GM18951 (cell line): ENCODE measurements around the gene CLCF1.

Experiments
- POLR2A ChIP-seq: IDR thresholded peaks from 4 replicates; pipeline ENCODE4 v1.6.1; 2011; ENCODE audit warnings: mild to moderate bottlenecking; ENCODE audit not compliant: insufficient read length, insufficient read depth; ENCODE audit errors: extremely low read depth
- in situ Hi-C: fragments of 300-500 bp; cut with MboI; formaldehyde crosslinking; loops from one replicate; pipeline ENCODE4 v1.12.0; 2022; ENCODE audit warnings: low sequenced_read_pairs, mixed read lengths, inconsistent platforms; ENCODE audit not compliant: unreplicated experiment

Gene CLCF1

GRCh38 chr11:67357831-67358670 is 15.3 kb downstream of the CLCF1 start:
- TF ChIP-seq POLR2A, result no peak
- in situ Hi-C loops, result no loop called here

GRCh38 chr11:67356864-67357561 is 16.4 kb downstream of the CLCF1 start:
- peak; percentile 15 for TF ChIP-seq POLR2A
- in situ Hi-C loops, result no loop called here

DNA sequence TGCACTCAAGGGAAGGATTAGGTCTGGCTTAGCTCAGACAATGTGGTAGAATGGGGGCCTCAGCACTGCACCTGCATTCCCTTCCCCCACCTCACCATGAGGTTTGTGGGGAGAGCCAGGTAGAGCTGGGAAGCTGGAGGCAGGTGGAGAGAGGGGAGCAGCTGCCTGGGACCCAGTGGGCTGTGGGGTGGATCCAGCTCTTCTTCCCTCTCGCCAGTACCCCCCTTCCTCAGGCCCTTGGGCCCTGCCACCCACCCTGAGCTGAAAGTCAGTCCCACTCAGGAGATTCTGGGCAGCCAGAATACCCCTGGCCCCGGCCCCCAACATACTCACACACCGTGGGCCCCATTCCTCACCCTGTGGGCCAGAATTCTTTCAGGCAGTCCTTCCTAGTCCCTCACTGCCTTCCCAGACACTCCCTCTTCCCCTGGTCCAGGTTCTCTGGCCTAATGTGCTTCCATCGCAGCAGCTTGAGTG is 17.0 kb downstream of the CLCF1 start:
- in situ Hi-C loops, result no loop called here
- TF ChIP-seq POLR2A, result no peak

DNA sequence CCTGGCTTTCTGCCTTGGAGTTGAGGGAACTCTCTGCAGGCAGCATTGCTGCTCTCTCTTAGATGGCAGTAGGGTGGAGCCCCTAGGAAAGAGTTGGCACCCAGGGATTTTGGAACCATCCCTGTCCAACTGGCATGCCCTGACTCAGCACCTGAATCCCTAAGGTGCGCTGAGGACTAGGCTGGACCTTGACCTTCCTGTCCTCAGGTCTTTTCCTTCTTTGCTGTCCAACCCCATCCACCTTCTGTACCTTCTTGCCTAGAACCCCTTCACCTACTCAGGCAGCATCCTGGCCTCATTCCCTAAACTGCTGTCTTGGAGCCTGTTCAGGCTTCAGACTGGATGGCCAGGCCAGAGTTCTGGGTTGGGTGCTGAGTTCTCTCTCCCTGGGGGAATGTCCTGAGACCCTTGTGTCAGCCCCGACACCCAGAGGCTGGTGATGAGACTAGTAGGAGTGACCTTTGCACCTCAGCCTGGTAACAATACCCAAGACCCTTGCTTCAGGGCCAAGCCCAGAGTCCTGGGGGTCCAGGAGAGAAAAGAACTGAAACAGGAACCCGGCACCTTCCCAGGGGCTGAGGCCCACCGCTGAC is 17.5 kb downstream of the CLCF1 start:
- in situ Hi-C loops, result no loop called here

DNA sequence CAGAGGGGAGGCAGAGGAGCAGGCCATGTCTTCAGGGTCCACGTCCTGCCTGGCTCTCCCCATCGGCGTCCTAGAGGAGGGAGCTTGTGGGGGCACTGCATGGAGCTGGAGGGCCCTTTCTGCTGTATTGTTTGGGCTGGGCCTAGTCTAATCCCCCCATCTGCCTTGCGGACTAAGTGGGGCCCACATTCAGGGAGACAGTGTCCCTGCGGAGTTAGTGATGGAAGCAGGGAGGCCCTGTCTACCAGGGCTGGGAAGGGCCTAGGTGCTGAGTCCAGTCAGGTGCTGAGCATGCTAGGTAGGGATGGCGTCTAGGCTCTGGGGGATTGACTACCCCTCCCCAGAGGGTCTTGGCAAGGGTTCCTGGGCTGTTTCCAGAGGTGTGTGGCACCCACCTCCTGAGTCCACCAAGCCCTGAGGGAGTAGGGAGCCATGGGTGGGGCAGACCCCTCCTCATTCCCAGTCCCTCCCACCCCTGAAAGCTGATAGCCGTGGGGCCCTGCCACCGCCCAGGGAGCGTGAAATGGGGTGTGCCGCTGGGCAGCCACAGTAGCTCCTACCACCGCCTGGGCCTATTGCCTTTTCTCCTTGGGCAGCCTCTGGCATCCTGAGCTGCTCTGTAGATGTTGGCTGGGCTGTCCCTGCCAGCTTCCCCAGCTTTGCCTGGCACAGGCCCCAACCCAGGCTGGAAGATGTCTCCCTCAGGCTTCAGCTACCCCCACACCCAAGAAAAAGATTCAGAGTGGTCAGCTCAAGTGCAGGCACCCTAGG is 18.2 kb downstream of the CLCF1 start:
- TF ChIP-seq POLR2A, result no peak
- in situ Hi-C loops, result no loop called here

More for the DNA sequence above, 17.5 kb downstream of the CLCF1 start:
- TF ChIP-seq POLR2A, result peak; percentile 4

DNA sequence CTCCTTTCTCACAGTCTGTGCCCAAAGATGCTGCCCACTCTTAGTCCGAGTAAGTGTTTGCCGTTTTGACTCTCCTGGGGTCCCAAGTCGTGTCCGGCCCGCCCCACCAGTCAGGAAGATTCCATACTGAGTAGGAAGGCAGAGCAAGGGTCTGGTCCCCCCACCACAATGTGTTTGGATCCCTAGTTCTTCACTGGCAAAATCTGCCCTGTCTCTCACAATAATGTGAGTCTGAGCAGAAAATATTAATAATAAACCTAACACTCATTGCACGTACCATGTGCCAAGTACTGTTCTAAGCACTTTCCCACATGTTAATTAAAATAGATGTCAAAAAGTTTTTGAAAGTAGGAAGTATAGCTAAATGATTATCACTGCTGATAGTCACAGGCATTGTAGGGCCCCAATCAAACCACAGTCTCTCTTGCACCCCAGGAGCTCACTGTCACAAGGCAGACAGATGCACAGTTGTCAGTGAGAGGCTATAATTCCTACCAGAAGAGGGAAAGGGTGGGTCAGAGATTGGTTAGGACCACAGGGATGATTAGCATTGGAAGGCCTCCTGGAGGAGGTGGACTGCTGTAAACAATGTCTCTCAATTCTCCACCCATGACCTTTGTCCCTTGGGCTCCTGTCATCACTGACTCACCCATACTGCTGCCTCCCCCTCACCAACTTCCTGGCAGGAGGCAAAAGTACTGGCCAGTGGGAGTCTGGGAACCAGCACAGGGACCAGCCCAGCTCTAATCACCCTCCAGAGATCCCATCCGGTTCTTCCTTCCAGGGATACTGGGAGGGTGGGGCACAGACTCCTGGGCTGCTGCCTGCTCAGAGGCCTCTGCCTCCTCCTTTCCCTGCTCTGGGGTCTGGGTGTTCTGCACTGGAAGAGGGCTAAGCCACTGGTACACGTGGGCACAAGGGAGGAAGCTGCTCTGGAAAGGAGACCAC is 19.0 kb downstream of the CLCF1 start:
- in situ Hi-C loops, result no loop called here
- peak; percentile 37 for TF ChIP-seq POLR2A

GRCh38 chr11:67353317-67354074 is 19.9 kb downstream of the CLCF1 start, which contains the start of gene POLD4:
Gene POLD4 (minus strand): TSS chr11:67353546. CDS start chr11:67353399, 147 bp downstream.
- TF ChIP-seq POLR2A, result peak; percentile 93
- in situ Hi-C loops, result no loop called here

GRCh38 chr11:67352546-67353316 is 20.7 kb downstream of the CLCF1 start:
- in situ Hi-C loops, result no loop called here
- TF ChIP-seq POLR2A, result no peak

GRCh38 chr11:67351275-67352005 is 22.0 kb downstream of the CLCF1 start:
- no peak for TF ChIP-seq POLR2A
- in situ Hi-C loops, result no loop called here

DNA sequence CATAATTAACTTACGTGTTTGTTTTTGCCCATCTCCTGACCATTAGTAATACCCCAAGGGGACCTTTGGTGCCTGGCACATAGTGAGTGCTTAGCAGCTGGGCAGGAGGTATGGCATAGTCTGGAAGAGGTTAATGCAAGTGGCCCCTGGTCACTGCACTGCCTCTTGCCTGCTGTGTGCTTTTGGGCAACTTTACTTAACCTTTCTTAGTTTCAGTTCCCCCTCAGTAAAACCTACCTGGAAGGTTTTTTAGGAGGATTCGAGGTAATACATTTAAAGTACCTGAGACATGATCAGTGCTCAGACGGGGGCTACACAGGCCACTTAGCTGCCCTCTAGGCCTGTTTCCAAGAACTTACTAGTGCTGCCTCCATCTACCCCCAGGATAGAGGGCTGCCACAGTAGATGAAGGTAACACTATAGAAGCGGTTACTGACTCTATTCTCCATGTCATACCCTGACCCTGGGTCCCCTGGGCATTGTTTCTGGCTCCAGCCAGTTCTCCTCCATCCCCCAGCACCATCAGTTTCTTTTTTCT is 23.4 kb downstream of the CLCF1 start:
- TF ChIP-seq POLR2A, result no peak
- in situ Hi-C loops, result no loop called here

DNA sequence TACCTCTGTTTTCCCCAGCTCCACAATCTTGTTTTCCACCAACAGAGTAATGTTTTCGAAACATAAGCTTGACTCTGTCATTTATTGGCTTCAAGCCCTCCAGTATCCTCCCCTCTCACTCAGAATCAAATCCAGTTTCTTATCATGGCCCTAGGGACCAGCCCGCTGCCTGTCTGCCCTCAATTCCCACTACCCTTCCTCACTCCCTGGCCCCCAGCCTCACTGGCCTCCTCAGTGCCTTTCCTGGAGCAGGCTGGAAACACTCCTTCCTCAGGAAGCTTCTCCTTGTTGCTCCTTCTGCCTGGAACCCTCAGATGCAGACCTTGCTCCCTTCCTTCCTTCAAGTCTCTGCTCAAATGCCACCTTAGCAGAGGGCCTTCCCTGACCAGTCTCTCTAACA is 23.9 kb downstream of the CLCF1 start:
- in situ Hi-C loops, result no loop called here
- no peak for TF ChIP-seq POLR2A
